Liver (tissue), 3 donors: Measurements from ENCODE around the gene PLCB2.

ENCODE experiments used
- EGR1 ChIP-seq, 2 donors: IDR thresholded peaks; 2 replicates each; pipeline ENCODE4 v1.6.1; 2016 to 2018; ENCODE audit warnings: antibody characterized with exemption in 2 of 2, low read depth in 2 of 2
- FOXA2 ChIP-seq: IDR thresholded peaks from 2 replicates; pipeline ENCODE4 v1.6.1; 2016; ENCODE audit warnings: antibody characterized with exemption
- GABPA ChIP-seq, 2 donors: IDR thresholded peaks in 1 of 2; conservative IDR thresholded peaks in 1 of 2; 2 replicates each; pipeline ENCODE4 v1.6.1; 2016; ENCODE audit warnings: antibody characterized with exemption in 2 of 2, mild to moderate bottlenecking in 1 of 2, moderate library complexity in 1 of 2
- HNF4A ChIP-seq, 2 donors: conservative IDR thresholded peaks; 2 replicates each; pipeline ENCODE4 v1.6.1; 2016; ENCODE audit warnings: antibody characterized with exemption in 2 of 2, mild to moderate bottlenecking in 2 of 2
- JUND ChIP-seq, 2 donors: IDR thresholded peaks; 2 replicates each; pipeline ENCODE4 v1.6.1; 2016; ENCODE audit warnings: antibody characterized with exemption in 2 of 2
- RAD21 ChIP-seq, 2 donors: IDR thresholded peaks; 2 replicates each; pipeline ENCODE4 v1.6.1; 2016; ENCODE audit warnings: antibody characterized with exemption in 2 of 2, mild to moderate bottlenecking in 2 of 2
- RXRA ChIP-seq, 2 donors: IDR thresholded peaks; 2 replicates each; pipeline ENCODE4 v1.6.1; 2017 to 2018; ENCODE audit warnings: antibody characterized with exemption in 2 of 2, mild to moderate bottlenecking in 1 of 2
- SP1 ChIP-seq: IDR thresholded peaks from 2 replicates; pipeline ENCODE4 v1.6.1; 2018; ENCODE audit warnings: antibody characterized with exemption, mild to moderate bottlenecking
- TAF1 ChIP-seq: conservative IDR thresholded peaks from 2 replicates; pipeline ENCODE4 v1.6.1; 2016; ENCODE audit warnings: antibody characterized with exemption, mild to moderate bottlenecking
- YY1 ChIP-seq: IDR thresholded peaks from 2 replicates; pipeline ENCODE4 v1.6.1; 2016; ENCODE audit warnings: antibody characterized with exemption, mild to moderate bottlenecking
- TF ChIP-seq, protein P1 (sequence below): fragments of 150-350 bp; IDR thresholded peaks from 2 replicates; pipeline ENCODE4 v1.5.1; 2017; ENCODE audit warnings: improper control_type of control experiment, low read depth, low read length; ENCODE audit not compliant: missing input control
- TF ChIP-seq, protein P2 (sequence below): IDR thresholded peaks from 2 replicates; pipeline ENCODE4 v1.6.1; 2016; ENCODE audit warnings: antibody characterized with exemption
- TF ChIP-seq, protein P3 (sequence below): IDR thresholded peaks from 2 replicates; pipeline ENCODE4 v1.6.1; 2016; ENCODE audit warnings: antibody characterized with exemption, mild to moderate bottlenecking
- TF ChIP-seq, protein P4 (sequence below): IDR thresholded peaks from 2 replicates; pipeline ENCODE4 v1.6.1; 2016; ENCODE audit warnings: antibody characterized with exemption
- donor health status: healthy.
- donor health status: healthy.

DNA sequence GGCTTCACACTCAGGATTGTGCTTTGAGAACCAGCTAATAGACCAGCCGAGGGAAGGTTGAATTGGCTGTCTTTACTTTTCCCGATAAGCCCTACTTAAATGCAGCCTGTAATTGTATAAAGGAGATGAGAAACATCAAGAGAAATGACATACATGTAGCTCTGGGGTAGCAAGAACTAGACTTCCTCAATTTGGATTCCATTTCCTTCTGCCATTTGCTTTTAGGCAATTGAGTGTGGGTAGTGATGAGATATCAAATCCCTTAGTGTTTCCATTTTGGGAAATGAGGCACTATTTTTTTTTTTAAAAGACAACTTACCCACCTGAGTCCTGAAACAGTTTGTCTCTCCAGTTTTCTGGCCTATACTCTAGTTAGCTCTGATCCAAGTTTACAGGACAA lies 18.0 kb upstream of the PLCB2 start:
- TF ChIP-seq, protein P1, sequence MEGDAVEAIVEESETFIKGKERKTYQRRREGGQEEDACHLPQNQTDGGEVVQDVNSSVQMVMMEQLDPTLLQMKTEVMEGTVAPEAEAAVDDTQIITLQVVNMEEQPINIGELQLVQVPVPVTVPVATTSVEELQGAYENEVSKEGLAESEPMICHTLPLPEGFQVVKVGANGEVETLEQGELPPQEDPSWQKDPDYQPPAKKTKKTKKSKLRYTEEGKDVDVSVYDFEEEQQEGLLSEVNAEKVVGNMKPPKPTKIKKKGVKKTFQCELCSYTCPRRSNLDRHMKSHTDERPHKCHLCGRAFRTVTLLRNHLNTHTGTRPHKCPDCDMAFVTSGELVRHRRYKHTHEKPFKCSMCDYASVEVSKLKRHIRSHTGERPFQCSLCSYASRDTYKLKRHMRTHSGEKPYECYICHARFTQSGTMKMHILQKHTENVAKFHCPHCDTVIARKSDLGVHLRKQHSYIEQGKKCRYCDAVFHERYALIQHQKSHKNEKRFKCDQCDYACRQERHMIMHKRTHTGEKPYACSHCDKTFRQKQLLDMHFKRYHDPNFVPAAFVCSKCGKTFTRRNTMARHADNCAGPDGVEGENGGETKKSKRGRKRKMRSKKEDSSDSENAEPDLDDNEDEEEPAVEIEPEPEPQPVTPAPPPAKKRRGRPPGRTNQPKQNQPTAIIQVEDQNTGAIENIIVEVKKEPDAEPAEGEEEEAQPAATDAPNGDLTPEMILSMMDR: no peak
- TF ChIP-seq, protein P2, sequence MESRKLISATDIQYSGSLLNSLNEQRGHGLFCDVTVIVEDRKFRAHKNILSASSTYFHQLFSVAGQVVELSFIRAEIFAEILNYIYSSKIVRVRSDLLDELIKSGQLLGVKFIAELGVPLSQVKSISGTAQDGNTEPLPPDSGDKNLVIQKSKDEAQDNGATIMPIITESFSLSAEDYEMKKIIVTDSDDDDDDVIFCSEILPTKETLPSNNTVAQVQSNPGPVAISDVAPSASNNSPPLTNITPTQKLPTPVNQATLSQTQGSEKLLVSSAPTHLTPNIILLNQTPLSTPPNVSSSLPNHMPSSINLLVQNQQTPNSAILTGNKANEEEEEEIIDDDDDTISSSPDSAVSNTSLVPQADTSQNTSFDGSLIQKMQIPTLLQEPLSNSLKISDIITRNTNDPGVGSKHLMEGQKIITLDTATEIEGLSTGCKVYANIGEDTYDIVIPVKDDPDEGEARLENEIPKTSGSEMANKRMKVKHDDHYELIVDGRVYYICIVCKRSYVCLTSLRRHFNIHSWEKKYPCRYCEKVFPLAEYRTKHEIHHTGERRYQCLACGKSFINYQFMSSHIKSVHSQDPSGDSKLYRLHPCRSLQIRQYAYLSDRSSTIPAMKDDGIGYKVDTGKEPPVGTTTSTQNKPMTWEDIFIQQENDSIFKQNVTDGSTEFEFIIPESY: no peak
- TF ChIP-seq RAD21 (IDR thresholded peaks at IDR 0.05) (no peak), HNF4A (conservative IDR thresholded peaks at IDR 0.05) (no peak), YY1 (no peak), EGR1 (IDR thresholded peaks at IDR 0.05; ENCODE audit: low read depth in 2 of 2) (no peak), RXRA (IDR thresholded peaks at IDR 0.05) (no peak), JUND (IDR thresholded peaks at IDR 0.05) (no peak), GABPA (IDR thresholded peaks at IDR 0.05 in 1 of 2, conservative IDR thresholded peaks at IDR 0.05 in 1 of 2) (no peak), FOXA2 (no peak), TAF1 (no peak), SP1 (no peak)
- TF ChIP-seq, protein P3, sequence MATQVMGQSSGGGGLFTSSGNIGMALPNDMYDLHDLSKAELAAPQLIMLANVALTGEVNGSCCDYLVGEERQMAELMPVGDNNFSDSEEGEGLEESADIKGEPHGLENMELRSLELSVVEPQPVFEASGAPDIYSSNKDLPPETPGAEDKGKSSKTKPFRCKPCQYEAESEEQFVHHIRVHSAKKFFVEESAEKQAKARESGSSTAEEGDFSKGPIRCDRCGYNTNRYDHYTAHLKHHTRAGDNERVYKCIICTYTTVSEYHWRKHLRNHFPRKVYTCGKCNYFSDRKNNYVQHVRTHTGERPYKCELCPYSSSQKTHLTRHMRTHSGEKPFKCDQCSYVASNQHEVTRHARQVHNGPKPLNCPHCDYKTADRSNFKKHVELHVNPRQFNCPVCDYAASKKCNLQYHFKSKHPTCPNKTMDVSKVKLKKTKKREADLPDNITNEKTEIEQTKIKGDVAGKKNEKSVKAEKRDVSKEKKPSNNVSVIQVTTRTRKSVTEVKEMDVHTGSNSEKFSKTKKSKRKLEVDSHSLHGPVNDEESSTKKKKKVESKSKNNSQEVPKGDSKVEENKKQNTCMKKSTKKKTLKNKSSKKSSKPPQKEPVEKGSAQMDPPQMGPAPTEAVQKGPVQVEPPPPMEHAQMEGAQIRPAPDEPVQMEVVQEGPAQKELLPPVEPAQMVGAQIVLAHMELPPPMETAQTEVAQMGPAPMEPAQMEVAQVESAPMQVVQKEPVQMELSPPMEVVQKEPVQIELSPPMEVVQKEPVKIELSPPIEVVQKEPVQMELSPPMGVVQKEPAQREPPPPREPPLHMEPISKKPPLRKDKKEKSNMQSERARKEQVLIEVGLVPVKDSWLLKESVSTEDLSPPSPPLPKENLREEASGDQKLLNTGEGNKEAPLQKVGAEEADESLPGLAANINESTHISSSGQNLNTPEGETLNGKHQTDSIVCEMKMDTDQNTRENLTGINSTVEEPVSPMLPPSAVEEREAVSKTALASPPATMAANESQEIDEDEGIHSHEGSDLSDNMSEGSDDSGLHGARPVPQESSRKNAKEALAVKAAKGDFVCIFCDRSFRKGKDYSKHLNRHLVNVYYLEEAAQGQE: no peak
- TF ChIP-seq, protein P4, sequence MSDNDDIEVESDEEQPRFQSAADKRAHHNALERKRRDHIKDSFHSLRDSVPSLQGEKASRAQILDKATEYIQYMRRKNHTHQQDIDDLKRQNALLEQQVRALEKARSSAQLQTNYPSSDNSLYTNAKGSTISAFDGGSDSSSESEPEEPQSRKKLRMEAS: no peak
